GM18873 (cell line): ENCODE results near the gene RAP1GDS1.
"Not testable (repeated sequence)": the region's sequence is repeated elsewhere in the genome, so short reads cannot be mapped to it uniquely, and the experiment has no call there.

Experiments
- ATAC-seq: cut with Tn5 transposase; IDR thresholded peaks from one replicate; pipeline ENCODE4 v1.9.1; 2021; ENCODE audit warnings: mild to moderate bottlenecking, moderate library complexity, moderate number of reproducible peaks; ENCODE audit not compliant: unreplicated experiment, low FRiP score

RAP1GDS1 gene

GRCh38 chr4:98476891-98477290 lies 215.7 kb downstream of the RAP1GDS1 start:
- no peak for ATAC-seq

GRCh38 chr4:98479590-98479989 lies 218.4 kb downstream of the RAP1GDS1 start:
- ATAC-seq, result not testable (repeated sequence)

- no peak for ATAC-seq
These were observed 219.4 kb downstream of the RAP1GDS1 start for GRCh38 chr4:98480535-98480934.

DNA sequence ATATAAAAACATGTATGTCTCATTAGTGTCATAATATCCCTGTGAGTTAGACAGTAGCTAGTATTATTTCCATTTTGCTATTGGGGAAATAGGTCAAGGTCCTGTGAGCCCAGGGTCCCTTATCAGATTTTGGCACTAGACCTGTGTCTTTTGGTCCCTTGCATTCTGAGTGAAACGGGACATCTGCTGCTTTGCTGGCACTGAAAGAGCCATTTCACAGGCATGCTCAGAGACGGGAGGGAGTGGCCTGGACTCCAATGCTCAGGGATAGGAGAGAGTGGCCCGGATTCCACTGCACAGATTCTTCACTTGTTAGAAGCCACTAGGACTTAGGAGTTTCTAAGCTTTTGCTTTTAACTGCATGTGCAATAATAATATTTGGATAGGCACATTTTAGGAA lies 220.0 kb downstream of the RAP1GDS1 start:
- ATAC-seq, result no peak

GRCh38 chr4:98482503-98482846 lies 221.3 kb downstream of the RAP1GDS1 start:
- ATAC-seq, result peak; percentile 3

GRCh38 chr4:98482847-98483806 lies 221.9 kb downstream of the RAP1GDS1 start:
- peak; percentile 94 for ATAC-seq

DNA sequence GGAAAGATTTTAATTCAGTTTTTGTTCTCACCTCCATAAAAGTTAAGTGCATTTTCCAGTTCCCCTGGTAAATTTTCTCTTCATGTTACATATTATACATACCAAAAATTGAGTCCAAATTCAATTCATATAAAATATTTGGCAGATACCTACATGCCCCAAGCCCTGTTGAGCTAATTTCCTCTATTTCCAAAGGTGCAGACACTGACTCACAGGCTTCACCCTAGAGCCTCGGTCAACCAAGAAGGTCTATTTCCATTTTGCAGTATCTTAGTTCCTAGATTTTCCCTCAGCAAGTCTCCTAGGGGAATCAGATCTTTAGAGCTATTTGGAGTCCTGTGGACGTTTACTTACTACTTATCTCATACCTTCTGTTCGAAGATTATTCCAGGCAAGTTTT lies 222.8 kb downstream of the RAP1GDS1 start:
- ATAC-seq, result no peak

GRCh38 chr4:98485816-98486345 lies 224.7 kb downstream of the RAP1GDS1 start:
- no peak for ATAC-seq

- no peak for ATAC-seq
These were observed 229.1 kb downstream of the RAP1GDS1 start for GRCh38 chr4:98490251-98490650.

DNA sequence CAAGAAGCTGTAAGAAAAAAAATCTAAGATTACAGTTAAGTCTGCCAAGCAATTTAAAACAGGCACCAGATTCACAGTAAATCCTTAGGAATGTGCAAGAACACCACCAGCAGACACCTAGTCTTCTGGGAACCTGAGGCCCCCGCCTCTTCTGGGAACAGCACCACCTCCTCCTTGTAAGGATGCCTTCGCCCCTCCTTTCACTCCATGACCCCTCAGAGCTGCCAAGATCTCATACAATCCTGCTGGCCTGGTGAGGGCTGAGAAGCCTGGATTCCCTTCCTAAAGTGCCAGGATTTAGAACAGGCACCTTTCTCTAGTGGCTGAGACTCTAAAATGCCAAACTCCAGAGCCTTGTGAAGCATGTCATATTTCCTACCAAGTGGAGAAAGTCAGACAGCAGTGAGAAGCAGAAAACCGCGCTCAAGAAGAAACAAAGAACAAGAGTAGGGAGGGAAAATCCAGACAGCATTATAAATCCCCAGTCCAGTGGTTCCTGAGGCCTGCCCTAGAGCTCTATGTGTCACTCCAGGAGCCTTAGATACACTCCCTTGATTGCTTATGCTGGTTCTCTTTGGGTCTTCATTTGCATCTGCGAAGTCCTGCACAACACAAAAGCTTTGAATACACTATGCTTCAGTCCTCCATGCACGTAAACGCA lies 230.8 kb downstream of the RAP1GDS1 start:
- no peak for ATAC-seq

DNA sequence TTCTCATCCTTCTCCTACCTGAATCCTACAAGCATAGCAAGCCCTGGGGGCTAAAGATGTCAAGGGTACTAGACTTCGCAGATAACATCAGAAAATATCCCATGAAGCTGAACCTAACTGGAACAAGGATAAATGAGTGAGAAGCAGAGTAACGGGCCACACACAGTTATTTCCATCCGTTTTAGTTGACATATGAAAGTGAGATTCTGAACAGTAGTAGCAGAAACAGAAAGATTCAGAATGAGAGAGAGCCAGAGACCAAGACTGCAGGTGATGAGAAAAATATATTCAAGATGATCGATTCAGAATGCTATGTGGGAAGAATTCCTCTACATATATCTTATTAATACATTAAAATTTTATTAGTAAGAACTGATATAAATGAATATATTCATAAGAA lies 232.1 kb downstream of the RAP1GDS1 start:
- peak; percentile 63 for ATAC-seq
